GM19099 (cell line): ENCODE measurements around the gene RANBP1.

ENCODE experiments used
- POLR2A ChIP-seq: IDR thresholded peaks from 3 replicates; pipeline ENCODE4 v1.6.1; 2011; ENCODE audit warnings: low read depth; ENCODE audit not compliant: insufficient read length; ENCODE audit errors: extremely low read depth

RANBP1 gene

GRCh38 chr22:20131859-20132685 lies 16.2 kb downstream of the RANBP1 start:
- no peak for TF ChIP-seq POLR2A

- TF ChIP-seq POLR2A: no peak
These were observed 16.9 kb downstream of the RANBP1 start for GRCh38 chr22:20132686-20133246.

GRCh38 chr22:20133930-20134549 lies 18.1 kb downstream of the RANBP1 start:
- TF ChIP-seq POLR2A: no peak

DNA sequence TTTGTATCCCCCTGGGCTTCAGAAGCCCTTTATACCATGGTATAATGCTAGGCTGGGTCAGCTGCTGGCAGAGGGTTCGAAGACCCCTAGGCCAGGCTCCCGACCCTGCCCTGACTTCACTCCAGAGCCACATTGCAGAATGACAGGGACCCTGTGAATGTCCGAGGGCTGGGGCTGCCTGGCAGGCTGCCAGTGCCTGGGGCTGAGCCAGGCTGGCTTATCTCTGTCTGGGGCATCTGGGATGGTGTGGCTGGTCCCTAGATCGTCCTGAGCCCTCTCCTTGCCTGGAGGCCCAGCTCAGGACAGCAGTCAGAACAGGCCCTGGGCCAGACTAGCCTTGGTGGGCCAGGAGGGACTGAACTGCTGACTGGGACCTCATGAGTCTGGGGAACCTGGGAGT lies 19.4 kb downstream of the RANBP1 start:
- TF ChIP-seq POLR2A: no peak

- TF ChIP-seq POLR2A: no peak
These were observed 20.1 kb downstream of the RANBP1 start for GRCh38 chr22:20135806-20136602.

GRCh38 chr22:20136603-20136873 lies 20.6 kb downstream of the RANBP1 start:
- TF ChIP-seq POLR2A: no peak

- TF ChIP-seq POLR2A: no peak
These were observed 21.2 kb downstream of the RANBP1 start for GRCh38 chr22:20137113-20137512.

GRCh38 chr22:20137671-20138416 lies 21.9 kb downstream of the RANBP1 start:
- TF ChIP-seq POLR2A: no peak

GRCh38 chr22:20138417-20138738 lies 22.5 kb downstream of the RANBP1 start:
- TF ChIP-seq POLR2A: no peak

DNA sequence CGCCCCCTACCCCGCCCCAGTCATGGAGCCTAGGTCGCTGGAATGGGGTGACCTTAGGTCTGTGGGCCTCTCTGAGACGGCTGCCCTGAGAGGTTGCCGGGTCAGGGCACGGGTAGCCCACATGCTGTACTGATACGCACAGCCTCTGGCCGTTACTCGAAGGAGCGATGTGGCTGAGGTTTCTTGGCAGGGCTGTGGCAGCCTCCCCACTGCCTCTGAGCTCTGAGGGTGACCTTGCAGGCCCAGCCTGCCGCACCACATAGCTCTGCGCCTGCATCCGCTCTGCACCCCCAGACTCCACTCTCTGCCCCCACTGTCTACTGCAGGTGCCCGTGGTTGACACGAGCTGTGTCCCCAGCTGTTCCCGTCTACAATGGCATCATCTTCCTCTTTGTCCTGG lies 23.0 kb downstream of the RANBP1 start:
- TF ChIP-seq POLR2A: no peak

- TF ChIP-seq POLR2A: no peak
These were observed 23.6 kb downstream of the RANBP1 start for GRCh38 chr22:20139391-20140106.

GRCh38 chr22:20140107-20140445 lies 24.2 kb downstream of the RANBP1 start:
- TF ChIP-seq POLR2A: no peak

- no peak for TF ChIP-seq POLR2A
These were observed 24.6 kb downstream of the RANBP1 start for GRCh38 chr22:20140521-20140964.
